Activated B cell treated with CpG ODN at 0.5 μM for 24 hours (primary cell): ENCODE results near the gene DHDDS. TPM values are rescaled to one million over a fixed set of nuclear protein-coding genes. Genes with fewer than 3 reads are reported as not detected.

ENCODE experiments used
- ATAC-seq: fragments of 200-7000 bp; cut with Tn5 transposase; one replicate; pipeline ENCODE4 v1.10.0; 2021; ENCODE audit warnings: low read depth, mild to moderate bottlenecking, moderate library complexity
- CTCF ChIA-PET: fragments of 350-600 bp; sonication (Branson Sonifier 250); formaldehyde crosslinking; loops from one replicate; lab custom pipeline; 2021; ENCODE audit warnings: antibody characterized with exemption; lab: Charles Lee
- POLR2A ChIA-PET: fragments of 350-600 bp; sonication (Branson Sonifier 250); formaldehyde crosslinking; loops from one replicate; lab custom pipeline; 2021; ENCODE audit warnings: antibody characterized with exemption; lab: Charles Lee
- DNase-seq: peaks from one replicate; pipeline ENCODE4 v3.0.0; 2022
- H3K27ac Mint-ChIP-seq: one replicate; pipeline ENCODE4 v1.8.0; 2020; ENCODE audit warnings: mixed read lengths
- H3K27me3 Mint-ChIP-seq: one replicate; pipeline ENCODE4 v1.8.0; 2021; ENCODE audit warnings: mixed read lengths
- H3K36me3 Mint-ChIP-seq: one replicate; pipeline ENCODE4 v1.8.0; 2021; ENCODE audit warnings: low read depth, mixed read lengths
- H3K4me1 Mint-ChIP-seq: one replicate; pipeline ENCODE4 v1.8.0; 2021; ENCODE audit warnings: mixed read lengths
- H3K4me3 Mint-ChIP-seq: one replicate; pipeline ENCODE4 v1.8.0; 2020; ENCODE audit warnings: mild to moderate bottlenecking, mixed read lengths
- H3K9me3 Mint-ChIP-seq: one replicate; pipeline ENCODE4 v1.8.0; 2020; ENCODE audit warnings: mixed read lengths
- CTCF ChIP-seq: fragments of 200-600 bp; IDR thresholded peaks from one replicate; pipeline ENCODE4 v1.8.0; 2022; ENCODE audit warnings: antibody characterized with exemption, mild to moderate bottlenecking
- intact Hi-C: fragments of 100-400 bp; cut with micrococcal nuclease; formaldehyde crosslinking; loops from one replicate; pipeline ENCODE4 v1.15.1; 2024
- total RNA-seq: library from RNA; stranded (reverse); gene quantifications from 2 replicates; pipeline ENCODE4 v1.2.3, GENCODE V29; 2022

The DHDDS gene
- total RNA-seq, 1 donor from 2014 or later = 65.0 TPM

GRCh38 chr1:26389604-26390247, 42.4 kb upstream of the DHDDS start:
- ChIA-PET POLR2A (no interaction called here), CTCF (no interaction called here)
- intact Hi-C loops = no loop called here
- Mint-ChIP-seq H3K36me3 (no peaks in the 10 kb centered on the region), H3K4me3 (no peak overlapping the region), H3K4me1 (no peaks in the 10 kb centered on the region), H3K9me3 (no peaks in the 10 kb centered on the region), H3K27ac (no peak overlapping the region), H3K27me3 (peaks cover 23% of the 10 kb centered on the region)
- no peak for TF ChIP-seq CTCF
- DNase-seq (no peak), ATAC-seq (no peak)

- H3K4me1 Mint-ChIP-seq = no peaks in the 10 kb centered on the region
- no peak overlapping the region for H3K4me3 Mint-ChIP-seq
- POLR2A ChIA-PET = no interaction called here
- peak; percentile 28 for ATAC-seq
- H3K27ac Mint-ChIP-seq = no peak overlapping the region
- H3K27me3 Mint-ChIP-seq = peaks cover 19% of the 10 kb centered on the region
- TF ChIP-seq CTCF = no peak
- no peaks in the 10 kb centered on the region for H3K36me3 Mint-ChIP-seq
- H3K9me3 Mint-ChIP-seq = no peaks in the 10 kb centered on the region
- no peak for DNase-seq
- CTCF ChIA-PET = interaction anchor here (1.0 kb wide), 1 partner anchor 287 kb away, joined by 3 read pairs; no protein-coding TSS in a partner anchor
- intact Hi-C loops = loop anchor here (1.0 kb wide), 1 partner anchor 116 kb away; no protein-coding TSS in a partner anchor
Observed at GRCh38 chr1:26391450-26391849, 40.7 kb upstream of the DHDDS start.

GRCh38 chr1:26395754-26396153, 36.4 kb upstream of the DHDDS start:
- no peak overlapping the region for H3K27ac Mint-ChIP-seq

GRCh38 chr1:26399034-26399433, 33.1 kb upstream of the DHDDS start:
- TF ChIP-seq CTCF = no peak
- ATAC-seq (no peak), DNase-seq (no peak)
- H3K27me3 Mint-ChIP-seq = peaks cover 17% of the 10 kb centered on the region
- CTCF ChIA-PET = no interaction called here
- H3K4me1 Mint-ChIP-seq = no peaks in the 10 kb centered on the region
- no peak overlapping the region for H3K4me3 Mint-ChIP-seq
- H3K9me3 Mint-ChIP-seq = no peaks in the 10 kb centered on the region
- no peak overlapping the region for H3K27ac Mint-ChIP-seq
- H3K36me3 Mint-ChIP-seq = no peaks in the 10 kb centered on the region
- intact Hi-C loops = no loop called here
- POLR2A ChIA-PET = interaction anchor here (0.7 kb wide), 1 partner anchor 39 kb away, joined by 3 read pairs; no protein-coding TSS in a partner anchor

More at GRCh38 chr1:26395754-26396153, 36.4 kb upstream of the DHDDS start:
- intact Hi-C loops = no loop called here
- Mint-ChIP-seq H3K9me3 (no peaks in the 10 kb centered on the region), H3K4me1 (no peaks in the 10 kb centered on the region), H3K27me3 (peaks cover 19% of the 10 kb centered on the region), H3K4me3 (no peak overlapping the region), H3K36me3 (no peaks in the 10 kb centered on the region)
- POLR2A ChIA-PET = no interaction called here
- no peak for TF ChIP-seq CTCF
- ATAC-seq (no peak), DNase-seq (no peak)
- CTCF ChIA-PET = no interaction called here

- no peak for ATAC-seq
- Mint-ChIP-seq H3K4me1 (no peaks in the 10 kb centered on the region), H3K4me3 (no peak overlapping the region), H3K9me3 (no peaks in the 10 kb centered on the region), H3K27me3 (peaks cover 33% of the 10 kb centered on the region), H3K36me3 (no peaks in the 10 kb centered on the region), H3K27ac (no peak overlapping the region)
- intact Hi-C loops = no loop called here
- ChIA-PET CTCF (no interaction called here), POLR2A (no interaction called here)
- TF ChIP-seq CTCF = no peak
- DNase-seq = no peak
Observed at GRCh38 chr1:26401891-26402290, 30.2 kb upstream of the DHDDS start.
